Suprapubic skin (tissue), 4 donors: Measurements from ENCODE around the gene MED13L. TPM values are rescaled to one million over a fixed set of nuclear protein-coding genes. Genes with fewer than 3 reads are reported as not detected.

Experiments used
- DNase-seq, 2 donors: peaks; one replicate each; pipeline ENCODE4 v3.0.0-alpha.2; 2019; ENCODE audit warnings: low spot score in 2 of 2
- H3K27ac ChIP-seq: fragments of 200-600 bp; sonication (generic); one replicate; pipeline ENCODE4 v1.5.1; 2019
- H3K27me3 ChIP-seq: fragments of 200-600 bp; sonication (generic); one replicate; pipeline ENCODE4 v1.5.1; 2019
- H3K36me3 ChIP-seq: fragments of 200-600 bp; sonication (generic); one replicate; pipeline ENCODE4 v1.5.1; 2019
- H3K4me1 ChIP-seq: fragments of 200-600 bp; sonication (generic); one replicate; pipeline ENCODE4 v1.5.1; 2019
- H3K4me3 ChIP-seq: fragments of 200-600 bp; sonication (generic); one replicate; pipeline ENCODE4 v1.5.1; 2019; ENCODE audit warnings: mild to moderate bottlenecking
- H3K9me3 ChIP-seq: fragments of 200-600 bp; sonication (generic); one replicate; pipeline ENCODE4 v1.5.1; 2019
- CTCF ChIP-seq, 2 donors: fragments of 200-600 bp in 1 of 2; fragments of 450-650 bp in 1 of 2; sonication (generic) in 1 of 2; IDR thresholded peaks; one replicate each; pipeline ENCODE4 v1.5.1; 2016 to 2019; ENCODE audit warnings: antibody characterized with exemption in 2 of 2, mild to moderate bottlenecking in 1 of 2, moderate library complexity in 1 of 2
- EP300 ChIP-seq: sonication (generic); formaldehyde crosslinking; IDR thresholded peaks from one replicate; pipeline ENCODE4 v1.6.1; 2017; ENCODE audit warnings: antibody characterized with exemption
- POLR2A ChIP-seq, 2 donors: fragments of 450-650 bp; IDR thresholded peaks; one replicate each; pipeline ENCODE4 v1.6.1; 2017; ENCODE audit warnings: antibody characterized with exemption in 2 of 2, mild to moderate bottlenecking in 2 of 2, moderate library complexity in 2 of 2
- POLR2AphosphoS5 ChIP-seq, 3 donors: sonication (generic); formaldehyde crosslinking; IDR thresholded peaks; one replicate each; pipeline ENCODE4 v1.6.1; 2017; ENCODE audit warnings: antibody characterized with exemption in 3 of 3
- WGBS: methylation state at CpG from one replicate; pipeline ENCODE4 v1.1.5; 2018; 5-methylcytosine and 5-hydroxymethylcytosine counted together
- total RNA-seq, 4 donors: library from RNA; depleted of rRNA; stranded (reverse); fragments of >200 nt; gene quantifications; one replicate each; pipeline ENCODE4 v1.1.0, GENCODE V29; 2016

Gene MED13L
- total RNA-seq, 4 donors from 2014 or later = 173 to 418 (median 228) TPM

GRCh38 chr12:116215023-116215422 is 62.5 kb downstream of the MED13L start:
- Histone ChIP-seq H3K36me3 (no peaks in the 10 kb centered on the region), H3K9me3 (no peaks in the 10 kb centered on the region), H3K27ac (no peak overlapping the region), H3K4me3 (no peak overlapping the region), H3K4me1 (peaks cover 45% of the 10 kb centered on the region), H3K27me3 (no peaks in the 10 kb centered on the region)
- no peak for DNase-seq
- 87% methylated on average over 1 of the region's 1 CpG for WGBS
- TF ChIP-seq EP300 = no peak
- no peak for TF ChIP-seq POLR2A (IDR thresholded peaks at IDR 0.05)
- TF ChIP-seq CTCF (IDR thresholded peaks at IDR 0.05) = no peak
- TF ChIP-seq POLR2AphosphoS5 (IDR thresholded peaks at IDR 0.05) = no peak

- TF ChIP-seq POLR2A (IDR thresholded peaks at IDR 0.05) (no peak), POLR2AphosphoS5 (IDR thresholded peaks at IDR 0.05) (no peak), EP300 (no peak), CTCF (IDR thresholded peaks at IDR 0.05) (no peak)
- H3K9me3 ChIP-seq = no peaks in the 10 kb centered on the region
- no peaks in the 10 kb centered on the region for H3K36me3 ChIP-seq
- H3K4me1 ChIP-seq = peaks cover 46% of the 10 kb centered on the region
- no peaks in the 10 kb centered on the region for H3K27me3 ChIP-seq
- DNase-seq = no peak
- no peak overlapping the region for H3K4me3 ChIP-seq
- H3K27ac ChIP-seq = no peak overlapping the region
- 86% methylated on average over 4 of the region's 4 CpGs for WGBS
Observed at GRCh38 chr12:116213885-116214527, 63.5 kb downstream of the MED13L start.

- Histone ChIP-seq H3K27ac (no peak overlapping the region), H3K36me3 (no peaks in the 10 kb centered on the region)
- TF ChIP-seq CTCF (IDR thresholded peaks at IDR 0.05) = no peak
- no peak for TF ChIP-seq POLR2AphosphoS5 (IDR thresholded peaks at IDR 0.05)
- no peak for TF ChIP-seq POLR2A (IDR thresholded peaks at IDR 0.05)
- TF ChIP-seq EP300 = no peak
Observed at GRCh38 chr12:116213014-116213413, 64.5 kb downstream of the MED13L start.

GRCh38 chr12:116210762-116211161 is 66.7 kb downstream of the MED13L start:
- WGBS = 73% methylated on average over 4 of the region's 4 CpGs
- DNase-seq = no peak
- H3K4me3 ChIP-seq = no peak overlapping the region
- no peaks in the 10 kb centered on the region for H3K9me3 ChIP-seq
- H3K4me1 ChIP-seq = peaks cover 22% of the 10 kb centered on the region
- H3K27me3 ChIP-seq = no peaks in the 10 kb centered on the region
- no peak for TF ChIP-seq POLR2AphosphoS5 (IDR thresholded peaks at IDR 0.05)
- TF ChIP-seq CTCF (IDR thresholded peaks at IDR 0.05) = no peak
- no peak for TF ChIP-seq EP300
- no peak for TF ChIP-seq POLR2A (IDR thresholded peaks at IDR 0.05)
- no peaks in the 10 kb centered on the region for H3K36me3 ChIP-seq
- no peak overlapping the region for H3K27ac ChIP-seq

More at GRCh38 chr12:116213014-116213413, 64.5 kb downstream of the MED13L start:
- Histone ChIP-seq H3K9me3 (no peaks in the 10 kb centered on the region), H3K4me1 (peaks cover 36% of the 10 kb centered on the region), H3K4me3 (no peak overlapping the region), H3K27me3 (no peaks in the 10 kb centered on the region)
- DNase-seq = no peak
- 64% methylated on average over 4 of the region's 4 CpGs for WGBS

GRCh38 chr12:116210131-116210530 is 67.4 kb downstream of the MED13L start:
- H3K36me3 ChIP-seq = no peaks in the 10 kb centered on the region
- H3K9me3 ChIP-seq = no peaks in the 10 kb centered on the region
- no peaks in the 10 kb centered on the region for H3K27me3 ChIP-seq
- H3K4me3 ChIP-seq = no peak overlapping the region
- H3K27ac ChIP-seq = no peak overlapping the region
- no peak for TF ChIP-seq EP300
- no peak for TF ChIP-seq POLR2A (IDR thresholded peaks at IDR 0.05)
- no peak for TF ChIP-seq CTCF (IDR thresholded peaks at IDR 0.05)
- no peak for TF ChIP-seq POLR2AphosphoS5 (IDR thresholded peaks at IDR 0.05)
- H3K4me1 ChIP-seq = peaks cover 23% of the 10 kb centered on the region
- no peak for DNase-seq
- 78% methylated on average over 5 of the region's 5 CpGs for WGBS
